SH-SY5Y (cell line): Measurements from ENCODE around the gene CHRNG.

ENCODE experiments used
- GATA2 ChIP-seq: IDR thresholded peaks from 2 replicates; pipeline ENCODE4 v1.6.1; 2011; ENCODE audit warnings: mild to moderate bottlenecking, low read depth, low read length
- GATA3 ChIP-seq: IDR thresholded peaks from 2 replicates; pipeline ENCODE4 v1.6.1; 2011; ENCODE audit warnings: low read depth, mild to moderate bottlenecking, low read length, moderate library complexity

DNA sequence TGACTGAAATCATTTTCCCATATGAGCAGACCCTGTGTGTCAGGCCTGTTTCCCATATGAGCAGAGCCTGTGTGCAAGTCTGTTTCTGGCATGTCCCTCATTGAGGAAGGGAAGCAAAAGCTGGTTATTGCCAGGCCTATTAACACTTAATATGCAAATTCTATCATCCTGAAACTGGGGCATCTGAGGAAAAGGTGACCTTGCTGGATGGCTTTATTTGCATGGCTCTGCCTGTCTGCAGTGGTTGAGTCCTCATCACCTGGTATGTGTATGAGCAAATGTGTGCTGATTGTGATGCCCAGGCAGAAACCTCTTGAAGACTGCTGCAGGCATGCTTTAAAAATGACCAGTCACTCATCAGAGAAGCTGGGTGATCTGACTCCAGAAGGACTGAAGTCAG is 42.2 kb downstream of the CHRNG start:
- TF ChIP-seq GATA2: no peak
- no peak for TF ChIP-seq GATA3
